Measurements from ENCODE around the gene LRRK2. TPM values are rescaled to one million over a fixed set of nuclear protein-coding genes. Genes with fewer than 3 reads are reported as not detected.

LRRK2 gene
- total RNA-seq, 1 donor from 2014 or later = 0.26 TPM

- Mint-ChIP-seq H3K27ac (ENCODE audit: unreplicated experiment) (no peak overlapping the region), H3K4me3 (ENCODE audit: unreplicated experiment) (no peak overlapping the region), H3K27me3 (ENCODE audit: unreplicated experiment) (no peaks in the 10 kb centered on the region), H3K36me3 (ENCODE audit: low read depth, unreplicated experiment) (no peaks in the 10 kb centered on the region), H3K9me3 (ENCODE audit: unreplicated experiment) (no peaks in the 10 kb centered on the region), H3K4me1 (ENCODE audit: unreplicated experiment) (no peaks in the 10 kb centered on the region)
- no peak for TF ChIP-seq CTCF (IDR thresholded peaks at IDR 0.05; ENCODE audit: unreplicated experiment)
- DNase-seq (ENCODE audit: low spot score) = no peak
These were observed 89.1 kb downstream of the LRRK2 start for GRCh38 chr12:40313928-40314327.

DNA sequence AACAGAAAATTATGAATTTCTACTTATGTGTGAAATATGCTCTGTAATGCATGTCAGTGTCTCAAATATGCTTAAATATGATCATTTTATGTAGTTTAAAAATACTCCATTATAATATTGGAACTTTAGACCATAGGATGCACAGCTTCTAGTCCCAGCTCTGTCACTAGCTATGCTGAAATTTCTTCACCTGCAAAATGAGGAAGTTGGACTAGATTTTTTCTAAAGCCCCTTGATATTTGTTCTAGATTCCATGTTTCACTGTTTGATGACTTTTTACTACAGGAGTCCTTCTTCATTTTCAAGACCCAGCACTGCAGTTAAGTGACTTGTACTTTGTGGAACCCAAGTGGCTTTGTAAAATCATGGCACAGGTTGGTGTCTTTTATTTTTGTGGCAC lies 90.1 kb downstream of the LRRK2 start:
- H3K27me3 Mint-ChIP-seq (ENCODE audit: unreplicated experiment) = no peaks in the 10 kb centered on the region
- H3K4me1 Mint-ChIP-seq (ENCODE audit: unreplicated experiment) = no peaks in the 10 kb centered on the region
- no peak overlapping the region for H3K4me3 Mint-ChIP-seq (ENCODE audit: unreplicated experiment)
- no peaks in the 10 kb centered on the region for H3K9me3 Mint-ChIP-seq (ENCODE audit: unreplicated experiment)
- TF ChIP-seq CTCF (IDR thresholded peaks at IDR 0.05; ENCODE audit: unreplicated experiment) = no peak
- no peak overlapping the region for H3K27ac Mint-ChIP-seq (ENCODE audit: unreplicated experiment)
- DNase-seq (ENCODE audit: low spot score) = no peak
- no peaks in the 10 kb centered on the region for H3K36me3 Mint-ChIP-seq (ENCODE audit: low read depth, unreplicated experiment)

GRCh38 chr12:40315375-40315774 lies 90.6 kb downstream of the LRRK2 start:
- no peak for DNase-seq (ENCODE audit: low spot score)
- TF ChIP-seq CTCF (IDR thresholded peaks at IDR 0.05; ENCODE audit: unreplicated experiment) = no peak
- Mint-ChIP-seq H3K9me3 (ENCODE audit: unreplicated experiment) (no peaks in the 10 kb centered on the region), H3K36me3 (ENCODE audit: low read depth, unreplicated experiment) (no peaks in the 10 kb centered on the region), H3K27me3 (ENCODE audit: unreplicated experiment) (no peaks in the 10 kb centered on the region), H3K27ac (ENCODE audit: unreplicated experiment) (no peak overlapping the region), H3K4me1 (ENCODE audit: unreplicated experiment) (no peaks in the 10 kb centered on the region), H3K4me3 (ENCODE audit: unreplicated experiment) (no peak overlapping the region)

DNA sequence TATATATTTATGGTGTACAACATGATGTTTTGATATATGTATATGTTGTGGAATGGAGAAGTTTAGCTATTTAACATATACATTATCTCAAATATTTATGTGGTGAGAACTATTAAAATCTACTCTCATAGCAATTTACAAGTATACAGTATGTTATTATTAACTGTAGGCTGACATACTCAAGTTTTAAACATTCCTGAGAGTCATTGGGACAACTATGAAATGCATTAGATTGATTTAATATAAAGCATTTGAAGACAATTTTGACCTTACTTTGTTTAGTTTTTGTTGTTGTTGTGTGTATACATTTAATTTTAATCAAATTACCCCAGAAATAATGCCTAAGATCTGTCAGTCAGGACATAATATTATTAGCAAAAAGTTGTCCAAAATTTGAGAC lies 99.5 kb downstream of the LRRK2 start:
- Mint-ChIP-seq H3K4me3 (ENCODE audit: unreplicated experiment) (no peak overlapping the region), H3K27ac (ENCODE audit: unreplicated experiment) (no peak overlapping the region), H3K27me3 (ENCODE audit: unreplicated experiment) (no peaks in the 10 kb centered on the region), H3K36me3 (ENCODE audit: low read depth, unreplicated experiment) (no peaks in the 10 kb centered on the region), H3K9me3 (ENCODE audit: unreplicated experiment) (no peaks in the 10 kb centered on the region), H3K4me1 (ENCODE audit: unreplicated experiment) (no peaks in the 10 kb centered on the region)
- no peak for TF ChIP-seq CTCF (IDR thresholded peaks at IDR 0.05; ENCODE audit: unreplicated experiment)
- no peak for DNase-seq (ENCODE audit: low spot score)

GRCh38 chr12:40325349-40325960 lies 100.7 kb downstream of the LRRK2 start:
- H3K27ac Mint-ChIP-seq (ENCODE audit: unreplicated experiment) = no peak overlapping the region
- H3K27me3 Mint-ChIP-seq (ENCODE audit: unreplicated experiment) = no peaks in the 10 kb centered on the region
- H3K36me3 Mint-ChIP-seq (ENCODE audit: low read depth, unreplicated experiment) = no peaks in the 10 kb centered on the region
- H3K4me3 Mint-ChIP-seq (ENCODE audit: unreplicated experiment) = no peak overlapping the region
- DNase-seq (ENCODE audit: low spot score) = peak; percentile 15
- no peaks in the 10 kb centered on the region for H3K4me1 Mint-ChIP-seq (ENCODE audit: unreplicated experiment)
- peak; percentile 39 for TF ChIP-seq CTCF (IDR thresholded peaks at IDR 0.05; ENCODE audit: unreplicated experiment)
- no peaks in the 10 kb centered on the region for H3K9me3 Mint-ChIP-seq (ENCODE audit: unreplicated experiment)

Measured in endothelial cell (in vitro differentiated cells).